VCaP (cell line): ENCODE data around the gene N4BP2.

Experiments
- H3K27ac ChIP-seq: fragments of 450-650 bp; 2 replicates; pipeline ENCODE4 v1.5.1; 2017
- TF ChIP-seq, protein P1 (sequence below): fragments of 450-650 bp; conservative IDR thresholded peaks from 2 replicates; pipeline ENCODE4 v1.5.1; 2017; ENCODE audit warnings: mild to moderate bottlenecking, moderate library complexity

N4BP2 gene

DNA sequence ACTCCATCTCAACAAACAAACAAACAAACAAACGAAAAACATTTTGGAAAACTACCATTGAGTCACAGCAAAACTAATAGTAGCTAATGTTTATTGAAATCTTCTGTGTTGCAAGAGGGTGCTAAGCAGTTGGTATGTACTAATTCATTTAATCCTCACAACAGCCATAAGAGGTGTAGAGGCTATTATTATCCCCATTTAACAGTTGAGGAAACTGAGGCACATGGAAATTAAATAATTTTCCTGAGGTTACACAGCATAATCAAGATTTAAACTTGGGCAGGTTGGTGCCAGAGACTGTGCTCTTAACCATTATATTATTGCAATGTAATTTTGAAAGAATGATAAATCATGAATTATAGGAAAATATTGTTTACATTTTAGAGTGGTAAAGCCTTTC, 122.7 kb downstream of the N4BP2 start:
- H3K27ac ChIP-seq, result no peak overlapping the region
- TF ChIP-seq, protein P1, sequence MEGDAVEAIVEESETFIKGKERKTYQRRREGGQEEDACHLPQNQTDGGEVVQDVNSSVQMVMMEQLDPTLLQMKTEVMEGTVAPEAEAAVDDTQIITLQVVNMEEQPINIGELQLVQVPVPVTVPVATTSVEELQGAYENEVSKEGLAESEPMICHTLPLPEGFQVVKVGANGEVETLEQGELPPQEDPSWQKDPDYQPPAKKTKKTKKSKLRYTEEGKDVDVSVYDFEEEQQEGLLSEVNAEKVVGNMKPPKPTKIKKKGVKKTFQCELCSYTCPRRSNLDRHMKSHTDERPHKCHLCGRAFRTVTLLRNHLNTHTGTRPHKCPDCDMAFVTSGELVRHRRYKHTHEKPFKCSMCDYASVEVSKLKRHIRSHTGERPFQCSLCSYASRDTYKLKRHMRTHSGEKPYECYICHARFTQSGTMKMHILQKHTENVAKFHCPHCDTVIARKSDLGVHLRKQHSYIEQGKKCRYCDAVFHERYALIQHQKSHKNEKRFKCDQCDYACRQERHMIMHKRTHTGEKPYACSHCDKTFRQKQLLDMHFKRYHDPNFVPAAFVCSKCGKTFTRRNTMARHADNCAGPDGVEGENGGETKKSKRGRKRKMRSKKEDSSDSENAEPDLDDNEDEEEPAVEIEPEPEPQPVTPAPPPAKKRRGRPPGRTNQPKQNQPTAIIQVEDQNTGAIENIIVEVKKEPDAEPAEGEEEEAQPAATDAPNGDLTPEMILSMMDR, result no peak

DNA sequence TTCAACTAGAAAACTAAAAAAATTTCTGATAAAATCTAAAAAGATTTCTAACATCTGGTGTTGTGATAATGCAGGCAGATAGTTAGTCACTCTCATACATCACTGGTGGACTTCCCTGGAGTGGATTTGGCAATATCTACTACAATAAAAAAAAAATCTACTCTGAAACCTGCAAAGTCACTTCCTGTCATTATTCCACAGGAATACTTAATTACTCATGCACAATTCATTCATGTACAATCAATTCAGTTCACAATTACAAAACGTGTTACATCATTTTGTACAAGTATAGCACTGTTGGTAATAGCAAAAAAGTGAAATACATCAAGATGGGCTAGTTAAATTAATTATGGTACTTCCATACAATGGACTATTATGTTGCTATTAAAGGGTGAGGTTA, 123.7 kb downstream of the N4BP2 start:
- TF ChIP-seq, protein P1, result no peak
- no peak overlapping the region for H3K27ac ChIP-seq

DNA sequence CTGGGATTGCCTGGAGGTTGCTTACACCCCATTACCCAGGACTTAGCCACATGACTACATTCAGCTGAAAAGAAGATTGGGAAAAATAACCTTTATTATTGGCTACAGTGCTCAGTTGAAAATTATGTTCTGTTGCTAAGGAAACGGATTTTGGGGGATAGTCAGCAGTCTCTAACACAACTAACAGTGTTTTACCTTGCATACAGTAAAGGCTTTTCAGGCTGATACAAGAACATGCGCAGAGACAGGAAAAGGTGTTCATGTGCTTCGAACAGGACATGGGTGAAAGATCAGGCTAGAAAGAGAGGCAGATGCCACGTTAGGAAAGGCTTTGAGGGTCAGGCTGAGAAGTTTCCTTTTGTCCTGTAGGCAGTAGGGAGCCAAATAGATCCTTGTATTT, 125.4 kb downstream of the N4BP2 start:
- TF ChIP-seq, protein P1, result no peak
- H3K27ac ChIP-seq, result no peak overlapping the region

DNA sequence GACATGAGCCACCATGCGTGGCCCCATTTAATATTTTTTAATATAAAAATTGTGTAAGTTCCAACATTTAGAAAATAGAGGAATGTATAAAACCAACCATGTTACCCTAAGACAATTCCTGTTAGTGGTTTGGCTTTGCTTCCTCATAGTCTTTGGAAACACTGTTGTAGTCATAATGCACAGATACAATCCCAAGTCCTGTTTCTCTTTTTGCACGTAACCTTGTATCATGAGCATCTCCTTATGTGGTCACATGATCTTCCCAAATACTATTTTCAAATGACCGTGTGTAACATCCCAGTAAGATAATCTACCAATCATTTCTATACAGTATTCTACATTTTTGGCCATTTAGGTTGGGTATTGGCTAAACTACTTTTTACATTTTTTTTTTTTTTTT, 126.3 kb downstream of the N4BP2 start:
- no peak overlapping the region for H3K27ac ChIP-seq

DNA sequence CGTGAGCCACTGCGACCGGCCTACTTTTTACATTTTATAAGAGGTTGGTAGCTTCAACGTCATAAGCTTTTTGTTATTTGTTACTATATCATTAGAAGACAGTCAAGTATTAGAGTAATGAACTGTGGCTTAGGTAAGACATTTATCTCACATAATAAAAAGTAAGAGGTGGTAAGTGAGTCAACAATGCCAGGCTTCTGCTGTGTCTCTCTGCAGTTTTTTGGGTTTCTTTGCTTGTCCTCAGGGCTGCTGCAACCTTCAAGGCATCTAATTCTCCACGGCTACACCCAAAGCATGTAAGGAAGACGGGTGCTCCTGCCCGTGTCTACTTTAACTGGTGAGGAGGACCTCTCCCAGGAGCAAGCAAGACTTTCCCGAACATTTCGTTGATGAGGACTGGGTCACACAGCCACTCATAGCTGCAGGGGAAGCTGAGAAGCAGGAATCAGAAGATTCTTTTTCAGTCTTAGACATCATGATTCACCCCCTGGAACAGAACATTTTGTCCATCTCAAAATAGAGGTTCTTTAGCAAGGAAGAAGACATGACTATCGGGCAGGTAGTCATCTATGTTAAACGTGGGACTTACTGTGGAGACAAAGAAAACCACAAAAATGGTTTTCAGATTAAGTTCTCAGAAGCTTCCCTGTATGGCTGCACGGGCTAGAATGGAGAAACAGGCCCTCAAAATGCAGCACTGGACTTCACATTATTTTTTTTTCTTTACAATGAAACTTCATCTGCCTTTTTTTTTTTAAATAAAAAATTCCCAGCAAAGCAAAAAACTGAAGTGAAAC, 127.2 kb downstream of the N4BP2 start:
- no peak overlapping the region for H3K27ac ChIP-seq
- TF ChIP-seq, protein P1, result no peak

More for the DNA sequence above, 126.3 kb downstream of the N4BP2 start:
- TF ChIP-seq, protein P1, result no peak

DNA sequence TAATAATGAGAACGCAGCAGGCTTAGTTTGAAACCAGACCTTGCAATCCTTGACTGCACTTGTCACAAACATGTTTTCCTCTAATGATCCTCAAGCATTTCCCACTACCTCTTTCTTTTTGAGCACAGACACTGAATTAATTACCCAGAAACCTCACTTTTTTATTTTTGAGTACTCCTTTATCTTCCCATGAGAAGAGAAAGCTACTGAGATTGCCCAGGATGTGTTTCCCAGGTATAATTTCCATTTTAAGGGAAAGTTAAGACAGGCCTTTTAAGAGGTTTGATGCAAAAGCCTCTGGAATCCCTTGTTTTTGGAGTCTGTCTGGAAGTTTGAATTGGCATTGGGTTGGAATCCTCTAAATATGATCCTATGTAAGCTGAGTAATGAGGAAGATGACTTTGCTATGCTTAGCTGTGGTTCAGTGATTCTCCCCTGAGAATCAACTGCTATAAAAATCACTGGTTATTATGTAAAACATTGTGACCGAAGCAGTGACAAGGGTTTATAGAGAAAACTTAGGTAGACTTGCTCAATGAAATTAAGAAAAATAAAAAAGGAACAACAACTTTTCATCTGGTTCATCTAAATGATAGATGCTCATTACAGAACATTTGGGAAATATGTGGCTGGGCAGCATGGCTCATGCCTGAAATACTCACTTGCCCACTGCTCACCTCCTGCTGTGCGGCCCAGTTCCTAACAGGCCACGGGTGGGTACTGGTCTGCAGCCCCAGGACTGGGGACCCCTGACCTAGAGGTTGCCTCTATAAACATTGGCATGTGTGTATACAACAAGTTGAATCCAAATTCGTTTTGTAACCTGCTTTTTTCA, 129.4 kb downstream of the N4BP2 start:
- H3K27ac ChIP-seq, result no peak overlapping the region
- TF ChIP-seq, protein P1, result no peak

DNA sequence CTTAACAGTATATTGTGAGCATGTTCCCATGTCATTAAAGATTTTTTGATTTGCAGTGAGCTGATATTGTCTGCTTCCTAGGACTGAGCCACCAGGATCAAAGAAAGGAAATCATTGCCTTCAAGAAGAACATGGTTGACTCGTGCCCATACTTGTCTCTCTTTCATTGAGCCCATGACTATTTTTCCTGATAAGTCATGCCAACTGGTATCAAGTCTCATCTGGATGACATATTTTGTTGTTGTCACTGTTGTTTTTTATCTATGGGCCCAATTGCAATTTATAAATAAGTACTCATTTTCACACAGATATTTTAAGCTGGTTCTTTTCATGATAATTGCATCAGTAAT, 130.0 kb downstream of the N4BP2 start:
- no peak overlapping the region for H3K27ac ChIP-seq
- TF ChIP-seq, protein P1, result no peak
